GM11168 (cell line): ENCODE data around the gene ATXN1.

ENCODE experiments used
- in situ Hi-C: fragments of 300-500 bp; cut with MboI; formaldehyde crosslinking; loops from one replicate; pipeline ENCODE4 v1.12.0; 2022; ENCODE audit warnings: low sequenced_read_pairs; ENCODE audit not compliant: unreplicated experiment

ATXN1 gene

GRCh38 chr6:16783952-16784565 lies 22.8 kb upstream of the ATXN1 start:
- in situ Hi-C loops: no loop called here

GRCh38 chr6:16783509-16783908 lies 22.2 kb upstream of the ATXN1 start:
- in situ Hi-C loops: no loop called here

DNA sequence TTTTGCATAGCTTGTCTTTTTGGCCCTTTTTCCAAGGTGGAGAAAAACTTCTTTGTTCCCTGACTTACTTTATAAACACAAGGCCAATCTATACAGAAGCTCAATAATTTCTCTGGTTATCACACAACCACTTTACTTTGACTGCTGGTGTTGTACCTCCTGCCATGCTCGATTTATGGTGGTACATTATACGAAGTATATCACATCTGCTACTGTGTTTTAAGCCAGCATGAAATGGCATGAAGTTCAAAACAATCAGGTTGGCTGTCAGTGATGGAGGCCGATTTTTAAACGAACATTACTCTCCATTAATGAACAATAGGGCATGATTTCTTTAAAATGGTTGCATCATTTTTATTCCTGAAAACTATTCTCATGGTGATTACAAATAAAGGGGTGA lies 21.0 kb upstream of the ATXN1 start:
- in situ Hi-C loops: no loop called here

DNA sequence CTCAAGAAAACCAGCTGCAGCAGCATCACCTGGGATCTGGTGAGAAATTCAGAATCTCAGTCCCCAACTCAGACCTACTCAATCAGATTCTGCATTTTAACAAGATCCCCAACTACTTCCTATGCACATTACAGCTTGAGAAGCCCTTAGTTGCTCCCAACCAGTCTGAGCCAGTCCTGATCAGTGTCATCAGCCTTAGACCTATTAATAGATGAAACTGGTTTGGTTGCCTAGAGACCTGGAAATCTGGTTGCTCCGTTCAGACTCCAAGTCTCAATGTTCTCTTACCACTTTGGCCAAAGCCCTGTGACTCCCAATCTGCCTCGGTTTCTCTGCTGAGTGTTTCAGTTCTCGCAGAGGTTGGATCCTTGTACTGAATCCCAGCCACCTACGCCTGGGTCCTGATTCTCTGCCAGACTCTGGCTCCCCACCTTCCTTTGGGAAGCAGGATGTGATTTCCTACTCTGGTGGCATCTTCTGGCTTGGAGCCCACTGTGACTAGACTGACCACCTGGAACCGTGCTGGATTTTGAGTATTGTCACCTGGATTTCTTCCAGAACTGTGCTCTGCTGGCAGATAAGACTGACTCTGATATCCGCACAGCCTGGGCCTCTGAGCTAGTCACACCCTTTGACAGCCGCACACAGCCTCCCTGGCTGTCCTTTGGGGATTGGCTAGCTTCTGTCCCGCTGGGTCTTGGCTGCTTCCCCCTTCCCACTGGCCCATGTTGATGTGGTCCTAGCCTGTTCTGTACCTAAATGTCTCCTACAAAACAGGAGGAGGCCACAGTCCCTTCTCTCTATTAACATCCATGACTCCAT lies 20.3 kb upstream of the ATXN1 start:
- in situ Hi-C loops: no loop called here

GRCh38 chr6:16778521-16778920 lies 17.3 kb upstream of the ATXN1 start:
- in situ Hi-C loops: loop anchor here (10.0 kb wide), 1 partner anchor 186 kb away; no protein-coding TSS in a partner anchor

GRCh38 chr6:16777794-16778193 lies 16.5 kb upstream of the ATXN1 start:
- in situ Hi-C loops: loop anchor here (10.0 kb wide), 1 partner anchor 187 kb away; no protein-coding TSS in a partner anchor

- in situ Hi-C loops: loop anchor here (10.0 kb wide), 1 partner anchor 188 kb away; no protein-coding TSS in a partner anchor
Measured at GRCh38 chr6:16776394-16777017, 15.2 kb upstream of the ATXN1 start.

GRCh38 chr6:16774437-16774836 lies 13.2 kb upstream of the ATXN1 start:
- in situ Hi-C loops: loop anchor here (10.0 kb wide), 1 partner anchor 190 kb away; no protein-coding TSS in a partner anchor

GRCh38 chr6:16773362-16773761 lies 12.1 kb upstream of the ATXN1 start:
- in situ Hi-C loops: loop anchor here (10.0 kb wide), 1 partner anchor 191 kb away; no protein-coding TSS in a partner anchor

DNA sequence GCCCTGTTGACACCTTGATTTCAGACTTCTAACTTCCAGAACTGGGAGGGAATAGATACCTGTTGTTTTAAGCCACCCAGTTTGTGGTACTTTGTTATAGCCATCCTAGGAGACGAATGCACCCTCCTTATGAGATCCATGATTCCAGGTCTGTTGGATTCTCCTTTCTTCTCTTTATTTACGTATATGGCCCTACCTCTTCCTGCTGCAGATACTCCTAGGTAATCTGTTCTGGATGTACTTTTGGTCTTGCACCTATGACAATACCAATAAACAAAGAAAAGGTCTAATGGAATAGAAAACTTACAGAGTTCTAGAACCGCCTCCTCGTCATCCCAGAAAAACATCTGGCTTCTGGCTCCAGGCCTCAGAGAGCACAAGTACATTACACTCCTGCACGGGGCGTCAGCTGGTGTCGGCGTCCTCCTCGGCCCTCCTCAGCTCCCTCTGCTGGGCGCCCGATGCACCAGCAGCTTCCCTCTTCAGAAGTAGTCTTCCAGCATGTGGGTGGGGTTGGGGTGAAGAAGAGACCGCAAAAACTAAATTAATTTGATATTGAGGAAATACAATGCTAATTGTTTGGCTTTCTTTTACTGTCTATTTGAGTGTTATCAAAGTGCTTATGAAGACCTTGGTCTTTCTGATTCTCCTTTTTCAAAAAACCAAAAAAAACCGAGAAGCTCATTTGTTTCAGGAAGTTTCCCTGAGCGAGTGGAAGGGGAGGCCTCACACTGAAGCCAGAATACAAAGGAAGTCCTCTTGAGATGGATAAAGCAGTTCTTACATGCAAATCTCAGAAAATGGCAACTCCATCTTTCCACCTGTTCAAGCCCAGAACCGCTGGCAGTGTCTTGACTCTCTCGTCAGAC lies 9.7 kb upstream of the ATXN1 start:
- in situ Hi-C loops: loop anchor here (10.0 kb wide), 1 partner anchor 194 kb away; no protein-coding TSS in a partner anchor

DNA sequence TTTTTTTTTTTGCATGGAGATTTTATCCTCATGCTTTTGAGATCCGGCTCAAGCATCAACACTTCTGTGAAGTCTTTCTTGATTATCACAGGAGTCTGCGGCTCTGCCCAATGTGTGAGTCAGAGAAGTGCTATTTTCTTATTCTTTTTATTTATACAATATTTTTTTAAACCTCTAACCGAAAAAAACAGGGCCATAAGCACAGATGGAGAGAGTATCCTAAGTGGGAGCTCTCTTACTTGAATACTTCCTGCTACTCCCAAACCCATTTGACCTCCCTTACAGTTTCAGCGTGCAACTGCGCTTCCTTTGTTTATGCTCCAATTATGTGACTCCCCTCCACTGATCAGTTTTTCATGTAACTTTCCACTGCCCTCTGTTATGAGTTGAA lies 8.7 kb upstream of the ATXN1 start:
- in situ Hi-C loops: loop anchor here (10.0 kb wide), 2 partner anchors 195 to 435 kb away; no protein-coding TSS in a partner anchor

- in situ Hi-C loops: loop anchor here (10.0 kb wide), 1 partner anchor 435 kb away; no protein-coding TSS in a partner anchor
Measured at GRCh38 chr6:16769131-16769985, 8.1 kb upstream of the ATXN1 start.

DNA sequence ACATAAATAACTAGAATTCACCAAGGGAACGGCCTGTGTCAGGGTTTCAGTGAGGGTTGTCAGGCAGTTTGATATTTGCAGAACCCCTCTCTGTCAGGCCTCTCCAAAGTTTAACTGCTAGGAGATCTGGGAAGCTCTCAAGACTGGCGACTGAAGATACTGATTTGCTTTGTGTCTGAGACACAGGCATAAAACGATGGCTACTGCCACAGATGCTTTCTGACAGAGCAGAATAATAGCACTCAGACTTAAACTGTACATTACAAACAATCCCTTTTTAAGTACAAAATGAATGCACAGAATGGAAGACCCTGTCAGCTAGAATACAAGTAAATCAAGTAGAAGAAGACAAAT lies 7.2 kb upstream of the ATXN1 start:
- in situ Hi-C loops: loop anchor here (10.0 kb wide), 1 partner anchor 434 kb away; no protein-coding TSS in a partner anchor

DNA sequence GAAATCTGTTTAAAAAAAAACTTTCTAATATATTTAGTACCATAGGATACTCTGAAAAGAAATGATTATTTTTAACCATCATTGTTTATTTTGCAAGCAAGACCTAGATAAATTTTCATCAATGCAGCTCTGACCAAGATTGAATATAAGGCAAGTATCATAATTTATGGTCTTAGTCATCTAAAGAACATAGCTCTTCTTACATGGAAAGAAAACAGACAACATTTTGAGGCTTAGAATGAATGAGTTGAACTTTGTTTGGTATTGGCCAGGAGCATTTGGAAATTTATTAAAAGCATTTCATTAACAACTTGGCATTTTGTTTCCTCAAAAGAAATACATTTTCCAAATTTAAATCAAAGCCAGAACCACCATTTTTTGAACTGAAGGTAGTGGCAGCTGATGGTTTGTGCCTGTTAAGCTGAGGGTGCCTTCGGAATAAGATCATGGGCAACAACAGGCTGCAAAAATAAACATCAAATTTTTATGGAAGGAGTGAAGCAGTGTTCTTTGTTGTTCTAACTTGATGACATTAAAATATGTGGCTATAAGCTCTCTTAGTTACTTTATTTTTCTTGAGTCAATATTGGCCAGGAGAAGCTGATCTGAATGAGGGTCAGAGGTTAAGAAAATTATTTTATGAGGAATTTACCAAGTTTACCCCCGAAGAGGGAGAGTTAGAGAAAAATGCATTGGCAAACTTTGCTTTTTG lies 6.7 kb upstream of the ATXN1 start:
- in situ Hi-C loops: loop anchor here (10.0 kb wide), 1 partner anchor 433 kb away; no protein-coding TSS in a partner anchor

DNA sequence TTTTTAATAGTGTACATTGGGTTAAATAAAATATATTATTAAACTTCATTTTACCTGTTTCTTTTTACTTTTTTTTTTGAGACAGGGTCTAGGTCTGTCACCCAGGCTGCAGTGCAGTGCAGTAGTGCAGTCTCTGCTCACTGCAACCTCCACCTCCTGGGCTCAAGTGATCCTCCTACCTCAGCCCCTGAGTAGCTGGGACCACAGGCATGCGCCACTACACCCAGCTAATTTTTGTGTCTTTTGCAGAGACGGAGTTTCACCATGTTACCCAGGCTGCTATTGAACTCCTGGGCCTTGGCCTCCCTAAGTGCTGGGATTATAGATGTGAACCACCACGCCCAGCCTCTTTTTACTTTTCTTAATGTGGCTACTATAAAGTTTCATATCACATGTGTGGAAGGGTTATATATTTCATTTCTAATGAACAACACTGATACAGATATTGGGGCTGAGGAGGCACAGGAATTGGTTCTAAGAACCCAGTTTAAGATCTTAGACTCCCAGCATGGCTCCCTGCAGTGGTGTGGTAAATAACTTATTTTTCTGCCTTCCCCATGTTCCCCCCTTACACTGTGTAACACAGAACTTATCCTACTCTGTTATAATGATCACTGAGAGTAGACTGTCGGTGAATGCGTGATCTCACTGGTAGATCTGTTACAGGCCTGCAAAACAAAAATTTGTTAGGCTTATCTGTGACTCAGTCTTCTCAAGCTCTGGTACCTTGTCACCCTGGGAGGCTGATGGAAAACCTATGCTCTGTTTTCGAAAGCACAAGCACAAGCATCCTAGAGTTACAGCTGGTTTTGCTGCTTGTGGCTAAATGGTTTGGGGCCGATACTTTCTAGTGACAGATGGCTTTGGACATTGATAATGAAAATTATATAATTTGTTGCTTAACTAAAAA lies 5.8 kb upstream of the ATXN1 start:
- in situ Hi-C loops: loop anchor here (10.0 kb wide), 1 partner anchor 432 kb away; no protein-coding TSS in a partner anchor

GRCh38 chr6:16766043-16766536 lies 4.8 kb upstream of the ATXN1 start:
- in situ Hi-C loops: loop anchor here (10.0 kb wide), 1 partner anchor 431 kb away; no protein-coding TSS in a partner anchor

DNA sequence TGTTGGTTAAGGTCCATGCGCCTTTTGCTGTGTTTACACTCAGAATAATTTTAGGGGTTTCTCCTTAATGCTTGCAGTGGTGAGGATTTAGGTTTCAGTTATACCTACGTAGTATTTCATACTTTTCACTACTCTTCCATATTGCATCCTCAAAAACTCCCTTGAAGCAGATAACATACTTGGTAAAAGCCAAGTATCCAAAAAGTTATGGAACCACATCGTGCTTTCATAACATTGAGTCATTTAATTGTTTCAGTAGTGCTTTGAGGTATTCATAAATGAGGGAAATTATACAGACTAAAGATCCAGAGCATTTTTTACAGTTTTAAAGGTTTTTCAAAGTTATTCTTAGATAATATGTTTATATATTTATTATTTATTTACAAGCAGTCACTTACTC lies 4.0 kb upstream of the ATXN1 start:
- in situ Hi-C loops: loop anchor here (10.0 kb wide), 1 partner anchor 430 kb away; no protein-coding TSS in a partner anchor
